Epithelial cell of proximal tubule (primary cell): ENCODE results near the gene ZNF549. TPM values are rescaled to one million over a fixed set of nuclear protein-coding genes. Genes with fewer than 3 reads are reported as not detected.
A peak's percentile ranks its signal among the peaks of the same experiment; 100 is the strongest.

Experiments used
- DNase-seq: peaks from one replicate; pipeline ENCODE4 v3.0.0-alpha.2; 2011; ENCODE audit warnings: low read depth
- H3K4me3 ChIP-seq: 2 replicates; pipeline ENCODE4 v1.5.1; 2011; ENCODE audit warnings: low read depth, mild to moderate bottlenecking, low read length
- CTCF ChIP-seq: conservative IDR thresholded peaks from 2 replicates; pipeline ENCODE4 v1.5.1; 2012; ENCODE audit warnings: low read depth, mild to moderate bottlenecking, low read length
- total RNA-seq: library from RNA; depleted of rRNA; stranded (reverse); fragments of >200 nt; gene quantifications from 2 replicates; pipeline ENCODE4 v1.2.3, GENCODE V29; 2015

Gene ZNF549
- total RNA-seq, 1 donor from 2014 or later: 2.4 TPM

- H3K4me3 ChIP-seq: peak overlapping the region; percentile 91
- TF ChIP-seq CTCF: no peak
- no peak for DNase-seq
Observed at GRCh38 chr19:57599377-57599760, 72.2 kb downstream of the ZNF549 start.

GRCh38 chr19:57599761-57600383 lies 72.7 kb downstream of the ZNF549 start, which contains the start of gene ZNF530:
TSS of gene ZNF530 (plus strand) at chr19:57599885. CDS start at chr19:57604346, 4,461 bp downstream.
- peak within 1 kb of the TSS; percentile 91 for H3K4me3 ChIP-seq
- TF ChIP-seq CTCF: no peak
- DNase-seq: peak; percentile 38

- no peak for TF ChIP-seq CTCF
- no peak overlapping the region for H3K4me3 ChIP-seq
- no peak for DNase-seq
Observed at GRCh38 chr19:57606931-57607330, 79.8 kb downstream of the ZNF549 start.

Other genes starting within 250 kb of the ZNF549 start
- 17.0 and 30.3 TPM in 2 replicates for gene ZNF460, start 246.9 kb upstream of the ZNF549 start, total RNA-seq
- 4.2 and 5.7 TPM in 2 replicates for gene ZNF543, start 206.9 kb upstream of the ZNF549 start, total RNA-seq
- gene ZNF304, start 176.1 kb upstream of the ZNF549 start, total RNA-seq: 2.7 and 5.8 TPM in 2 replicates
- 14.8 and 36.2 TPM in 2 replicates for gene TRAPPC2B, start 163.8 kb upstream of the ZNF549 start, total RNA-seq
- 1.3 and 3.4 TPM in 2 replicates for gene ZNF547, start 163.8 kb upstream of the ZNF549 start, total RNA-seq
- 4.7 and 6.1 TPM in 2 replicates for gene ZNF548, start 137.5 kb upstream of the ZNF549 start, total RNA-seq
- gene ZNF17, start 116.2 kb upstream of the ZNF549 start, total RNA-seq: 2.5 and 4.6 TPM in 2 replicates
- gene ZNF749, start 92.0 kb upstream of the ZNF549 start, total RNA-seq: 8.6 and 16.3 TPM in 2 replicates
- gene VN1R1, start 70.2 kb upstream of the ZNF549 start, total RNA-seq: 0.07 TPM in 1 of 2 replicates, not detected in the other
- gene ZNF772, start 49.8 kb upstream of the ZNF549 start, total RNA-seq: 6.1 and 6.2 TPM in 2 replicates
- 2.5 and 3.8 TPM in 2 replicates for gene ZNF419, start 39.6 kb upstream of the ZNF549 start, total RNA-seq
- gene ZNF773, start 27.4 kb upstream of the ZNF549 start, total RNA-seq: 4.6 and 5.4 TPM in 2 replicates
- 1.8 and 4.6 TPM in 2 replicates for gene ZNF550, start 32.5 kb downstream of the ZNF549 start, total RNA-seq
- gene ZNF416, start 51.6 kb downstream of the ZNF549 start, total RNA-seq: 2.0 and 3.8 TPM in 2 replicates
- 3.6 and 4.8 TPM in 2 replicates for gene ZIK1, start 56.8 kb downstream of the ZNF549 start, total RNA-seq
- 5.4 and 10.3 TPM in 2 replicates for gene ZNF530, start 72.5 kb downstream of the ZNF549 start, total RNA-seq
- gene ZNF134, start 86.9 kb downstream of the ZNF549 start, total RNA-seq: 11.9 and 16.8 TPM in 2 replicates
- gene ZNF211, start 105.8 kb downstream of the ZNF549 start, total RNA-seq: 2.7 and 6.6 TPM in 2 replicates
- not detected in 2 replicates for gene ZSCAN4, start 141.6 kb downstream of the ZNF549 start, total RNA-seq
- 1.8 and 8.0 TPM in 2 replicates for gene ZNF551, start 154.6 kb downstream of the ZNF549 start, total RNA-seq
- 1.4 and 2.1 TPM in 2 replicates for gene ZNF154, start 181.8 kb downstream of the ZNF549 start, total RNA-seq
- gene ZNF671, start 200.3 kb downstream of the ZNF549 start, total RNA-seq: 1.3 and 3.0 TPM in 2 replicates
- 8.6 and 9.0 TPM in 2 replicates for gene ZNF776, start 219.5 kb downstream of the ZNF549 start, total RNA-seq
- gene ZNF586, start 242.3 kb downstream of the ZNF549 start, total RNA-seq: 6.7 and 6.9 TPM in 2 replicates